Activated CD4-positive, alpha-beta T cell treated with anti-CD3 and anti-CD28 coated beads, Interleukin-2, amount 10 ng/mL, durations not matched to agents 7 days and 5 days (primary cell): ENCODE data around the gene NT5DC3. TPM values are rescaled to one million over a fixed set of nuclear protein-coding genes. Genes with fewer than 3 reads are reported as not detected.

Source experiments
- CTCF ChIA-PET: fragments of 350-600 bp; sonication (Branson Sonifier 250); formaldehyde crosslinking; loops from one replicate; lab custom pipeline; 2021; ENCODE audit warnings: antibody characterized with exemption; lab: Charles Lee
- POLR2A ChIA-PET: fragments of 350-600 bp; sonication (Branson Sonifier 250); formaldehyde crosslinking; loops from one replicate; lab custom pipeline; 2021; ENCODE audit warnings: antibody characterized with exemption; lab: Charles Lee
- DNase-seq: peaks from one replicate; pipeline ENCODE4 v3.0.0-alpha.2; 2020
- H3K27ac Mint-ChIP-seq: one replicate; pipeline ENCODE4 v1.8.0; 2021; ENCODE audit warnings: mild to moderate bottlenecking, moderate library complexity, mixed read lengths
- H3K27me3 Mint-ChIP-seq: one replicate; pipeline ENCODE4 v1.8.0; 2021; ENCODE audit warnings: mixed read lengths
- H3K36me3 Mint-ChIP-seq: one replicate; pipeline ENCODE4 v1.8.0; 2021; ENCODE audit warnings: low read depth, mixed read lengths
- H3K4me1 Mint-ChIP-seq: one replicate; pipeline ENCODE4 v1.8.0; 2021; ENCODE audit warnings: mixed read lengths
- H3K4me3 Mint-ChIP-seq: one replicate; pipeline ENCODE4 v1.8.0; 2021; ENCODE audit warnings: mild to moderate bottlenecking, moderate library complexity, mixed read lengths
- H3K9me3 Mint-ChIP-seq: one replicate; pipeline ENCODE4 v1.8.0; 2021; ENCODE audit warnings: mixed read lengths
- total RNA-seq, 2 experiments: library from RNA; stranded (reverse); gene quantifications; one replicate each; pipeline ENCODE4 v1.2.3, GENCODE V29; 2021

NT5DC3 gene
- total RNA-seq, 2 experiments from 2014 or later = 3.5 to 4.3 TPM

- H3K27me3 Mint-ChIP-seq = no peaks in the 10 kb centered on the region
- peaks cover 2% of the 10 kb centered on the region for H3K36me3 Mint-ChIP-seq
- H3K27ac Mint-ChIP-seq = no peak overlapping the region
- ChIA-PET POLR2A (no interaction called here), CTCF (interaction anchor here (0.6 kb wide), 1 partner anchor 11 kb away, joined by 3 read pairs; no protein-coding TSS in a partner anchor)
- DNase-seq = no peak
- H3K4me1 Mint-ChIP-seq = peaks cover 6% of the 10 kb centered on the region
- H3K4me3 Mint-ChIP-seq = no peak overlapping the region
- H3K9me3 Mint-ChIP-seq = no peaks in the 10 kb centered on the region
Observed at GRCh38 chr12:103794309-103795213, 46.5 kb downstream of the NT5DC3 start.

DNA sequence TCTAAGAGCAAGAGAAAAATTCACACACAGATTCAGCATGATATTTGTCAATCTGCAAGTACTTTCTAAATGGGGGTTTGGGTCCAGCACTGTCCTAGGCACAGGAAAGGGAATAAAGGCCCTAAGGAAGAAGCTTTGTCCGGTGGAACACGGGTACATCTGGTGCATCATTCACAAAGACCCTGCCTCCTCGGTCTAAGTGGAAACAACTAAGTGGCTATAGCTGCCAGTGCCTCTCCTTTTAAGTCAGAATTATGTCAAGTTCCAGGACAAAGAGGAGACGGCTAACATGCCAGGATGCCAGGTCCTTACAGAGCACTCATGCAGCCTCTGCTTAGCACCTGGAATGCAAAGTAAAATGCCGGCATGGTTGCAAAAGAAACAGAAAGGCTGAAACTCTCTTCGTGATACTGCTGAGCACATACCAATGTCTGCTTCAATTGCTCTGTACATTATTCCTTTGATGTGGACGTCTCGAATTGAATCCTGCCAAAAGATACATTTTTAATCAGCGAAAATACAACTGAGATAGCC is 47.5 kb downstream of the NT5DC3 start:
- H3K9me3 Mint-ChIP-seq = no peaks in the 10 kb centered on the region
- H3K4me3 Mint-ChIP-seq = no peak overlapping the region
- H3K27ac Mint-ChIP-seq = no peak overlapping the region
- no peak for DNase-seq
- H3K36me3 Mint-ChIP-seq = peaks cover 2% of the 10 kb centered on the region
- H3K27me3 Mint-ChIP-seq = no peaks in the 10 kb centered on the region
- POLR2A ChIA-PET = no interaction called here
- CTCF ChIA-PET = interaction anchor here (1.0 to 1.1 kb wide), 2 partner anchors 11 to 12 kb away, joined by 3 to 5 read pairs; no protein-coding TSS in a partner anchor
- peaks cover 6% of the 10 kb centered on the region for H3K4me1 Mint-ChIP-seq

- Mint-ChIP-seq H3K4me3 (no peak overlapping the region), H3K9me3 (no peaks in the 10 kb centered on the region), H3K27ac (no peak overlapping the region), H3K36me3 (peaks cover 2% of the 10 kb centered on the region), H3K27me3 (no peaks in the 10 kb centered on the region), H3K4me1 (peaks cover 6% of the 10 kb centered on the region)
- CTCF ChIA-PET = interaction anchor here (1.0 to 1.1 kb wide), 2 partner anchors 11 to 12 kb away, joined by 3 to 5 read pairs; no protein-coding TSS in a partner anchor
- POLR2A ChIA-PET = no interaction called here
- no peak for DNase-seq
Observed at GRCh38 chr12:103793046-103793445, 48.0 kb downstream of the NT5DC3 start.

DNA sequence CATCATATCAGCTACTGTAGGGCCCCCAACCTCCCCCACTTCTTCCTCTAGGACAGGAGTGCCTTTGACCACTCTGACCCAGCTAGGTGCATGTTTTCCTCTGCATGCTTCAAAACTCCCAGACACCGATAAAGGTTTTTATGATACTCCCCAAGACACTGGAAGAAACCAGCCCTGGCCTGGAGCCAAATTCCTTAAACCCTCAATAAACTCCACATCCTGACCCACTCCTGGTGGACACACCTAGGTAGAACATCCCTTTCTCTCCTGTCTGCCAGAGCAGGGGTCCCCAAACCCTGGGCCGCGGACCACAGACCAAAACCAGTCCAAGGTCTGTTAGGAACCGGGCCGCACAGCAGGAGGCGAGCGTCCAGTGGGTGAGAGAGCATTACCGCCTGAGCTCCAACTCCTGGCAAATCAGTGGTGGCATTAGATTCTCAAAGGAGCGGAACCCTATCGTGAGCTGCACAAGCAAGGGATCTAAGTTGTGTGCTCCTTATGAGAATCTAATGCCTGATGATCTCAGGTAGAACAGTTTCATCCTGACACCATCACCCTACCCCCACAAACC is 49.6 kb downstream of the NT5DC3 start:
- Mint-ChIP-seq H3K36me3 (peaks cover 2% of the 10 kb centered on the region), H3K27ac (no peak overlapping the region), H3K9me3 (no peaks in the 10 kb centered on the region), H3K27me3 (no peaks in the 10 kb centered on the region), H3K4me3 (no peak overlapping the region), H3K4me1 (peaks cover 6% of the 10 kb centered on the region)
- DNase-seq = no peak
- ChIA-PET POLR2A (no interaction called here), CTCF (interaction anchor here (1.3 kb wide), 1 partner anchor 11 kb away, joined by 3 read pairs; no protein-coding TSS in a partner anchor)

GRCh38 chr12:103786201-103786600 is 54.8 kb downstream of the NT5DC3 start:
- H3K4me1 Mint-ChIP-seq = no peaks in the 10 kb centered on the region
- CTCF ChIA-PET = interaction anchor here (0.6 to 1.5 kb wide), 2 partner anchors 10 to 146 kb away, joined by 3 read pairs; no protein-coding TSS in a partner anchor
- no peaks in the 10 kb centered on the region for H3K27me3 Mint-ChIP-seq
- no peak overlapping the region for H3K4me3 Mint-ChIP-seq
- H3K27ac Mint-ChIP-seq = no peak overlapping the region
- POLR2A ChIA-PET = no interaction called here
- DNase-seq = no peak
- H3K36me3 Mint-ChIP-seq = peaks cover 7% of the 10 kb centered on the region
- H3K9me3 Mint-ChIP-seq = no peaks in the 10 kb centered on the region

DNA sequence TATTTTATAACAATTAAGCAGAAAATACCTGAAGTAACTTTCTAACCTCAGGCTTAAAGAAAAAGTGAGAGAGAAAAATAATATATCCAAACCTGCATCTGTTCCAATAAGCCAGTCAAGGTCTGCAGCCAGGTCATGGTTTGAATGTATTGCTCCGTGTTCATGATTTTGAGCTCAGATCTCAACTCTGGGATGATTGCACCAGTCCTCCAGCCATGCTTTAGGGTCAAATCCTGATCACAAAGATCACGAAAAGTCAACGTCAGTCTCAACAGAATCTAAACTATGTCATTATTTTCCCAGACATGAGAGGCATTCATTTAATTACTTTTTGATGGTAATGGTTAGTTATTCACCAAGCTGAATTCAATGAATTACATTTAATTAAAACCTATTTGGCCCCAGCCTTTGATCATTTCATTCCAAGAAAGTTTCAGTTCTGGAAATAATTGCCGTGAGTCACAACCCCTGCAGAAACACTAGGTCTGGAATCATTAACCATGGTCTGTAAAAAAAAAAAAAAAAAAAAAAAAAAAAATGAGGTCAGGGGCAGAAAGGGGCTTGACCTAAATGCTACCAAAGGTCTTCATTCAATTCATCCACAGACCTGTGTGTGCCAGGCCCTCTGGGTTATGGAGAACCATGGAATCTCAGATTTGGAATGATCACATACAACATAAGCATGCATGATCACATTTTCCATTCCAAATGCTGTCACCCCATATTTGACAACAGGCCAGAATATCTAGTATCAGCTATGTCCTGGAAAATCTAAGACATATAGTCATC is 55.6 kb downstream of the NT5DC3 start:
- ChIA-PET CTCF (interaction anchor here (1.5 kb wide), 1 partner anchor 9 kb away, joined by 3 read pairs; no protein-coding TSS in a partner anchor), POLR2A (no interaction called here)
- no peak for DNase-seq
- H3K36me3 Mint-ChIP-seq = peaks cover 7% of the 10 kb centered on the region
- H3K27me3 Mint-ChIP-seq = no peaks in the 10 kb centered on the region
- no peaks in the 10 kb centered on the region for H3K9me3 Mint-ChIP-seq
- H3K4me3 Mint-ChIP-seq = no peak overlapping the region
- H3K27ac Mint-ChIP-seq = no peak overlapping the region
- no peaks in the 10 kb centered on the region for H3K4me1 Mint-ChIP-seq

DNA sequence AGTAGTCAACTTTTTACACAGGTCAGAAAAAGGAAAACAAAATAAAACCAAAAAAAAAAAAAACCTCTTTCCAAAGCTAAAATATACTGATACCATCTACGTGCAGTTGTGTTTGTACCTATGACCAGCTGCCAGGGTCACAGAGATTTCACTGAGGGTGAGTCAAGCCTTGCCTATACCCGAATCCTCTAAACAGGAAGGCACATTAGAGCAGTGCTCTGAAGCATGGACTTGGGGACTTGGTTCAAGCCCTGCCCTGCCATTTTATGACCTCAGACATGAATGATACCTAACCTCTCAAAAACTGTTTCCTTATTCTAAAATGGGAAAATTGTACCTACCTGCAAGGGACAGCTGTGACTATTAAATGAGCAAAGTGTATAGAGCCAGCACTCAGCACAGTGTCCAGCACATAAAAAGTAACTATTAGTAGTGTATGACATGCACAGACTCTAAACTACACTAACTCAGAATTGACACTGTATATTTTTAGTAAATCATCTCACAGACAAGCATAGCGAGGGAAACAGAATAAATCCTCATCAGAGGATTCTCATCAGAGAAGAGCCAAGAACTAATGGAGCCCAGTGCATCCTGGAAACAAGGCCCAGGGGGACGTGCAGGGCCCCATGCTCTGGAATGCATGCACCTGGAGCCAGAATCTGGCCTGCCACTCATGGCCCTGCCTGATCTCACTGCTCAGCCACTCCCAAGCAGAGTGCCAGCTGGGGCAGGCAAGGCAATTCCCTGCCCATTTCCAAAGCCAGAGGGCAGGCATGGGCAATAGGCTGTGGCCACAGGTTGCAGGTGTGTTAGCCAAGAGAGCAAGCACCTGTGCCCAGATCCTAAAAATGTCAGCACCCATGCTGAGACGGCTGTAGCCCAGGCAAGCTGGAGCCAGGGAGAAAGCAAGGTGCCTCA is 57.0 kb downstream of the NT5DC3 start:
- POLR2A ChIA-PET = no interaction called here
- no peak for DNase-seq
- CTCF ChIA-PET = no interaction called here
- no peak overlapping the region for H3K27ac Mint-ChIP-seq
- H3K36me3 Mint-ChIP-seq = peaks cover 7% of the 10 kb centered on the region
- no peaks in the 10 kb centered on the region for H3K9me3 Mint-ChIP-seq
- H3K4me3 Mint-ChIP-seq = no peak overlapping the region
- no peaks in the 10 kb centered on the region for H3K4me1 Mint-ChIP-seq
- H3K27me3 Mint-ChIP-seq = no peaks in the 10 kb centered on the region

GRCh38 chr12:103782399-103782798 is 58.6 kb downstream of the NT5DC3 start:
- Mint-ChIP-seq H3K27me3 (no peaks in the 10 kb centered on the region), H3K27ac (no peak overlapping the region), H3K4me1 (no peaks in the 10 kb centered on the region), H3K9me3 (no peaks in the 10 kb centered on the region), H3K4me3 (no peak overlapping the region), H3K36me3 (peaks cover 7% of the 10 kb centered on the region)
- POLR2A ChIA-PET = no interaction called here
- CTCF ChIA-PET = interaction anchor here (0.5 to 1.2 kb wide), 4 partner anchors 9 to 963 kb away, joined by 3 to 6 read pairs (median 3); no protein-coding TSS in a partner anchor
- no peak for DNase-seq

DNA sequence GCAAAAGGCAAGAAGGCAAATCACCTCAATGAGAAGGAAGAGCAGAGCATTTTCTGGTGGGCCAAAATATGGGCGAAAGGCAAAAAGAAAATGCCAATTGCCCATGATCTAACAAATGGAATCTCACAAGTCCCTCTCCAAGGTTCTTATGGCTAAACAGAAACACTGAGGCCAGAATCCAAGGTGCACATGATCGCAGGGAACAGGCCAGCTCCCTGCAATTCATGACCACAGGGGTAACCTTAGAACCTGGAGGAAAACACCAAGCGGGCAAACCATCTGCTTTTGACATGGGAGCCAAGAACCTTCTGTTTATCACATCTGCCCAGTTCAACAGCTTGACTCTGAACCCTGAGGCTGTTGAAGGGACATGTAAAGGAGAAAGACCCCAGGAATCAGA is 60.0 kb downstream of the NT5DC3 start:
- Mint-ChIP-seq H3K27ac (no peak overlapping the region), H3K4me1 (no peaks in the 10 kb centered on the region), H3K36me3 (peaks cover 7% of the 10 kb centered on the region), H3K9me3 (no peaks in the 10 kb centered on the region), H3K4me3 (no peak overlapping the region), H3K27me3 (no peaks in the 10 kb centered on the region)
- ChIA-PET POLR2A (no interaction called here), CTCF (no interaction called here)
- DNase-seq = no peak

- ChIA-PET POLR2A (no interaction called here), CTCF (interaction anchor here (0.5 to 2.2 kb wide), 3 partner anchors 10 to 346 kb away, joined by 3 to 8 read pairs (median 3); no protein-coding TSS in a partner anchor)
- Mint-ChIP-seq H3K4me3 (no peak overlapping the region), H3K36me3 (peaks cover 7% of the 10 kb centered on the region), H3K27ac (no peak overlapping the region), H3K9me3 (no peaks in the 10 kb centered on the region), H3K4me1 (no peaks in the 10 kb centered on the region), H3K27me3 (no peaks in the 10 kb centered on the region)
- no peak for DNase-seq
Observed at GRCh38 chr12:103780093-103780440, 61.0 kb downstream of the NT5DC3 start.

- no peaks in the 10 kb centered on the region for H3K27me3 Mint-ChIP-seq
- no peaks in the 10 kb centered on the region for H3K9me3 Mint-ChIP-seq
- no peak overlapping the region for H3K27ac Mint-ChIP-seq
- H3K4me1 Mint-ChIP-seq = no peaks in the 10 kb centered on the region
- CTCF ChIA-PET = interaction anchor here (0.5 to 2.2 kb wide), 3 partner anchors 10 to 541 kb away, joined by 3 to 8 read pairs (median 4); no protein-coding TSS in a partner anchor
- no peak overlapping the region for H3K4me3 Mint-ChIP-seq
- POLR2A ChIA-PET = no interaction called here
- H3K36me3 Mint-ChIP-seq = peaks cover 7% of the 10 kb centered on the region
- no peak for DNase-seq
Observed at GRCh38 chr12:103779410-103780092, 61.5 kb downstream of the NT5DC3 start.
